Spleen (tissue), 7 donors: ENCODE measurements around the gene C11orf91.

Experiments
- CTCF ChIP-seq, 11 experiments: fragments of 200-600 bp in 7 of 11; fragments of 450-650 bp in 4 of 11; sonication (generic) in 4 of 11; IDR thresholded peaks in 8 of 11; conservative IDR thresholded peaks in 3 of 11; 1 replicate in 7 of 11; 2 replicates in 4 of 11; pipeline versions ENCODE4 v1.4.0 to v1.8.0; 2016 to 2021; ENCODE audit warnings: antibody characterized with exemption in 11 of 11, inconsistent platforms in 4 of 11, mild to moderate bottlenecking in 1 of 11
- POLR2A ChIP-seq, 3 donors: fragments of 450-650 bp; IDR thresholded peaks; one replicate each; pipeline ENCODE4 v1.5.1; 2017; ENCODE audit warnings: antibody characterized with exemption in 3 of 3, mild to moderate bottlenecking in 1 of 3
- POLR2AphosphoS5 ChIP-seq, 3 donors: sonication (generic); formaldehyde crosslinking; IDR thresholded peaks; one replicate each; pipeline ENCODE4 v1.5.1; 2017; ENCODE audit warnings: antibody characterized with exemption in 3 of 3
- donor health status: DM: no; HTN: no; CAD: no; lungs with moderate emphysema.
- donor health status: DM: no; HTN: no; CAD: no.
- donor health status: DM: no; HTN: no; CAD: no.

- TF ChIP-seq CTCF (IDR thresholded peaks at IDR 0.05 in 8 of 11, conservative IDR thresholded peaks at IDR 0.05 in 3 of 11) (no peak), POLR2A (IDR thresholded peaks at IDR 0.05) (no peak), POLR2AphosphoS5 (IDR thresholded peaks at IDR 0.05) (no peak)
Measured at GRCh38 chr11:33649944-33650343, 50.7 kb downstream of the C11orf91 start.
